ENCODE measurements around the gene PLS3. TPM values are rescaled to one million over a fixed set of nuclear protein-coding genes. Genes with fewer than 3 reads are reported as not detected.

PLS3 gene
- total and polyA plus RNA-seq, 9 of the 15 experiments (the other 6 are each of a cell fraction or from before 2014, with no cell fraction given) = 0.03 to 0.42 (median 0.03) TPM; not detected in 4

GRCh38 chrX:115624916-115625315 lies 63.9 kb downstream of the PLS3 start:
- no peak overlapping the region for H3K4me3 ChIP-seq
- H3K4me2 ChIP-seq (ENCODE audit: insufficient read depth, low read length) = no peak overlapping the region
- no peaks in the 10 kb centered on the region for H3K4me1 ChIP-seq (replicated peaks in 1 of 2; ENCODE audit: control insufficient read depth in 2 of 2, insufficient read depth in 2 of 2, low read length in 2 of 2)
- in situ Hi-C loops (cut with MboI) = no loop called here
- H3K9ac ChIP-seq (ENCODE audit: insufficient read depth in 1 of 2, low read depth in 2 of 2, low read length in 2 of 2) = no peak overlapping the region
- H3K27me3 ChIP-seq (ENCODE audit: control insufficient read depth in 2 of 2, insufficient read depth in 2 of 2, low read length in 2 of 2) = no peaks in the 10 kb centered on the region
- intact Hi-C loops (cut with micrococcal nuclease) = no loop called here
- DNase-seq (ENCODE audit: extremely low read depth in 1 of 4, low spot score in 3 of 4) = no peak
- no peaks in the 10 kb centered on the region for H3K9me1 ChIP-seq (ENCODE audit: control insufficient read depth, insufficient read depth, low read length)
- H4K20me1 ChIP-seq (replicated peaks; ENCODE audit: control insufficient read depth, insufficient read depth, low read length) = no peaks in the 10 kb centered on the region
- no peak for FAIRE-seq
- CTCF ChIA-PET (ENCODE audit: low intra/inter-chr PET ratio) = no interaction called here
- no TSS peak for BruUV-seq (replicated peaks)
- no peaks in the 10 kb centered on the region for H3K36me3 ChIP-seq (ENCODE audit: control insufficient read depth, insufficient read depth, low read length)
- no peaks in the 10 kb centered on the region for H3K79me2 ChIP-seq (ENCODE audit: control insufficient read depth, insufficient read depth, low read length)
- ATAC-seq = no peak
- H2AFZ ChIP-seq (ENCODE audit: low read depth, low read length) = no peak overlapping the region
- POLR2A ChIA-PET = no interaction called here
- no peaks in the 10 kb centered on the region for H3K9me3 ChIP-seq (replicated peaks; ENCODE audit: control insufficient read depth, insufficient read depth, low read depth, low read length)
- no peak overlapping the region for H3K27ac ChIP-seq (ENCODE audit: extremely low read depth, low read depth, low read length)
- 0% methylated on average over 1 of the region's 1 CpG for WGBS (ENCODE audit: insufficient coverage, low coverage, missing lambda C conversion rate)
- no peak for TF ChIP-seq TAF15 (IDR thresholded peaks at IDR 0.05; ENCODE audit: low read depth, low read length)
- no peak for TF ChIP-seq SLC30A9 (CRISPR knock-in tag; IDR thresholded peaks at IDR 0.05)
- no peak for TF ChIP-seq ZBTB26 (CRISPR knock-in tag; IDR thresholded peaks at IDR 0.05)
- TF ChIP-seq BRCA1 (IDR thresholded peaks at IDR 0.05) = no peak
- no peak for TF ChIP-seq BRCA1 (CRISPR knock-in tag; IDR thresholded peaks at IDR 0.05)
- TF ChIP-seq BMI1 (IDR thresholded peaks at IDR 0.05; ENCODE audit: low read length) = no peak
- no peak for TF ChIP-seq POLR2AphosphoS5 (IDR thresholded peaks at IDR 0.05; ENCODE audit: control insufficient read depth, insufficient read depth, low read depth, low read length)
- no peak for TF ChIP-seq SRF (CRISPR knock-in tag; IDR thresholded peaks at IDR 0.05)
- TF ChIP-seq TEAD4 (IDR thresholded peaks at IDR 0.05; ENCODE audit: low read length) = no peak
- no peak for TF ChIP-seq TEAD4 (CRISPR knock-in tag; IDR thresholded peaks at IDR 0.05; ENCODE audit: borderline replicate concordance)
- TF ChIP-seq, protein P1, sequence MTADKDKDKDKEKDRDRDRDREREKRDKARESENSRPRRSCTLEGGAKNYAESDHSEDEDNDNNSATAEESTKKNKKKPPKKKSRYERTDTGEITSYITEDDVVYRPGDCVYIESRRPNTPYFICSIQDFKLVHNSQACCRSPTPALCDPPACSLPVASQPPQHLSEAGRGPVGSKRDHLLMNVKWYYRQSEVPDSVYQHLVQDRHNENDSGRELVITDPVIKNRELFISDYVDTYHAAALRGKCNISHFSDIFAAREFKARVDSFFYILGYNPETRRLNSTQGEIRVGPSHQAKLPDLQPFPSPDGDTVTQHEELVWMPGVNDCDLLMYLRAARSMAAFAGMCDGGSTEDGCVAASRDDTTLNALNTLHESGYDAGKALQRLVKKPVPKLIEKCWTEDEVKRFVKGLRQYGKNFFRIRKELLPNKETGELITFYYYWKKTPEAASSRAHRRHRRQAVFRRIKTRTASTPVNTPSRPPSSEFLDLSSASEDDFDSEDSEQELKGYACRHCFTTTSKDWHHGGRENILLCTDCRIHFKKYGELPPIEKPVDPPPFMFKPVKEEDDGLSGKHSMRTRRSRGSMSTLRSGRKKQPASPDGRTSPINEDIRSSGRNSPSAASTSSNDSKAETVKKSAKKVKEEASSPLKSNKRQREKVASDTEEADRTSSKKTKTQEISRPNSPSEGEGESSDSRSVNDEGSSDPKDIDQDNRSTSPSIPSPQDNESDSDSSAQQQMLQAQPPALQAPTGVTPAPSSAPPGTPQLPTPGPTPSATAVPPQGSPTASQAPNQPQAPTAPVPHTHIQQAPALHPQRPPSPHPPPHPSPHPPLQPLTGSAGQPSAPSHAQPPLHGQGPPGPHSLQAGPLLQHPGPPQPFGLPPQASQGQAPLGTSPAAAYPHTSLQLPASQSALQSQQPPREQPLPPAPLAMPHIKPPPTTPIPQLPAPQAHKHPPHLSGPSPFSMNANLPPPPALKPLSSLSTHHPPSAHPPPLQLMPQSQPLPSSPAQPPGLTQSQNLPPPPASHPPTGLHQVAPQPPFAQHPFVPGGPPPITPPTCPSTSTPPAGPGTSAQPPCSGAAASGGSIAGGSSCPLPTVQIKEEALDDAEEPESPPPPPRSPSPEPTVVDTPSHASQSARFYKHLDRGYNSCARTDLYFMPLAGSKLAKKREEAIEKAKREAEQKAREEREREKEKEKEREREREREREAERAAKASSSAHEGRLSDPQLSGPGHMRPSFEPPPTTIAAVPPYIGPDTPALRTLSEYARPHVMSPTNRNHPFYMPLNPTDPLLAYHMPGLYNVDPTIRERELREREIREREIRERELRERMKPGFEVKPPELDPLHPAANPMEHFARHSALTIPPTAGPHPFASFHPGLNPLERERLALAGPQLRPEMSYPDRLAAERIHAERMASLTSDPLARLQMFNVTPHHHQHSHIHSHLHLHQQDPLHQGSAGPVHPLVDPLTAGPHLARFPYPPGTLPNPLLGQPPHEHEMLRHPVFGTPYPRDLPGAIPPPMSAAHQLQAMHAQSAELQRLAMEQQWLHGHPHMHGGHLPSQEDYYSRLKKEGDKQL (CRISPR knock-in tag; IDR thresholded peaks at IDR 0.05; ENCODE audit: borderline replicate concordance) = no peak
- TF ChIP-seq FOXJ3 (CRISPR knock-in tag; IDR thresholded peaks at IDR 0.05) = no peak
- TF ChIP-seq ZKSCAN8 (CRISPR knock-in tag; IDR thresholded peaks at IDR 0.05) = no peak
- no peak for TF ChIP-seq FUS (optimal IDR thresholded peaks at IDR 0.05; ENCODE audit: low read depth, low read length)
- TF ChIP-seq ZNF175 (CRISPR knock-in tag; IDR thresholded peaks at IDR 0.05; ENCODE audit: low read depth) = no peak
- TF ChIP-seq, protein P2, sequence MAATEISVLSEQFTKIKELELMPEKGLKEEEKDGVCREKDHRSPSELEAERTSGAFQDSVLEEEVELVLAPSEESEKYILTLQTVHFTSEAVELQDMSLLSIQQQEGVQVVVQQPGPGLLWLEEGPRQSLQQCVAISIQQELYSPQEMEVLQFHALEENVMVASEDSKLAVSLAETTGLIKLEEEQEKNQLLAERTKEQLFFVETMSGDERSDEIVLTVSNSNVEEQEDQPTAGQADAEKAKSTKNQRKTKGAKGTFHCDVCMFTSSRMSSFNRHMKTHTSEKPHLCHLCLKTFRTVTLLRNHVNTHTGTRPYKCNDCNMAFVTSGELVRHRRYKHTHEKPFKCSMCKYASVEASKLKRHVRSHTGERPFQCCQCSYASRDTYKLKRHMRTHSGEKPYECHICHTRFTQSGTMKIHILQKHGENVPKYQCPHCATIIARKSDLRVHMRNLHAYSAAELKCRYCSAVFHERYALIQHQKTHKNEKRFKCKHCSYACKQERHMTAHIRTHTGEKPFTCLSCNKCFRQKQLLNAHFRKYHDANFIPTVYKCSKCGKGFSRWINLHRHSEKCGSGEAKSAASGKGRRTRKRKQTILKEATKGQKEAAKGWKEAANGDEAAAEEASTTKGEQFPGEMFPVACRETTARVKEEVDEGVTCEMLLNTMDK (IDR thresholded peaks at IDR 0.05; ENCODE audit: borderline replicate concordance, insufficient read depth, low read depth, low read length, poor library complexity, severe bottlenecking) = no peak
